ENCODE measurements around the gene ZSCAN9.

ZSCAN9 gene

GRCh38 chr6:28266962-28267694 is 42.1 kb downstream of the ZSCAN9 start, which contains the start of gene ZSCAN26:
TSS of gene ZSCAN26 (plus strand) at chr6:28267143. CDS start at chr6:28271920, 4,777 bp downstream.
- peak; percentile 75 for DNase-seq (ENCODE audit: low read depth)

- no peak for DNase-seq (ENCODE audit: low read depth)
Measured at GRCh38 chr6:28267695-28268059, 42.6 kb downstream of the ZSCAN9 start.

GRCh38 chr6:28269492-28269891 is 44.4 kb downstream of the ZSCAN9 start:
- peak; percentile 68 for DNase-seq (ENCODE audit: low read depth)

GRCh38 chr6:28274888-28275287 is 49.8 kb downstream of the ZSCAN9 start:
- DNase-seq (ENCODE audit: low read depth), result no peak

- no peak for DNase-seq (ENCODE audit: low read depth)
Measured at GRCh38 chr6:28277746-28278145, 52.7 kb downstream of the ZSCAN9 start.

- DNase-seq (ENCODE audit: low read depth), result no peak
Measured at GRCh38 chr6:28280595-28281287, 55.7 kb downstream of the ZSCAN9 start.

- peak; percentile 53 for DNase-seq (ENCODE audit: low read depth)
Measured at GRCh38 chr6:28281288-28282064, 56.4 kb downstream of the ZSCAN9 start, which contains the start of gene PGBD1. TSS of gene PGBD1 (plus strand) at chr6:28281572. CDS start at chr6:28283814, 2,242 bp downstream.

GRCh38 chr6:28282926-28283325 is 57.9 kb downstream of the ZSCAN9 start:
- DNase-seq (ENCODE audit: low read depth), result no peak

All from fibroblast of the conjunctiva (primary cell).